Measurements from ENCODE around the gene FNIP1. TPM values are rescaled to one million over a fixed set of nuclear protein-coding genes. Genes with fewer than 3 reads are reported as not detected.
"Not testable (repeated sequence)": the region's sequence is repeated elsewhere in the genome, so short reads cannot be mapped to it uniquely, and the experiment has no call there.

FNIP1 gene
- total RNA-seq, 1 donor from 2014 or later = 31.0 TPM

- peak; percentile 58 to 85 for DNase-seq (ENCODE audit: low read depth in 2 of 2)
These were observed 186.4 kb downstream of the FNIP1 start for GRCh38 chr5:131610198-131611063.

GRCh38 chr5:131609774-131610173 is 187.0 kb downstream of the FNIP1 start:
- no peak for DNase-seq (ENCODE audit: low read depth in 2 of 2)

- no peak for DNase-seq (ENCODE audit: low read depth in 2 of 2)
These were observed 188.2 kb downstream of the FNIP1 start for GRCh38 chr5:131608597-131608996.

GRCh38 chr5:131607903-131608540 is 188.8 kb downstream of the FNIP1 start:
- DNase-seq (ENCODE audit: low read depth in 2 of 2) = no peak

GRCh38 chr5:131607418-131607817 is 189.4 kb downstream of the FNIP1 start:
- DNase-seq (ENCODE audit: low read depth in 2 of 2) = no peak

- no peak for DNase-seq (ENCODE audit: low read depth in 2 of 2)
These were observed 191.7 kb downstream of the FNIP1 start for GRCh38 chr5:131605086-131605485.

- DNase-seq (ENCODE audit: low read depth in 2 of 2) = no peak
These were observed 201.5 kb downstream of the FNIP1 start for GRCh38 chr5:131595088-131596033.

GRCh38 chr5:131593921-131594320 is 202.9 kb downstream of the FNIP1 start:
- no peak for DNase-seq (ENCODE audit: low read depth in 2 of 2)

GRCh38 chr5:131593436-131593835 is 203.4 kb downstream of the FNIP1 start:
- DNase-seq (ENCODE audit: low read depth in 2 of 2) = not testable (repeated sequence)

Other genes with a start within 250 kb of the FNIP1 start
- gene RAPGEF6, start 161.8 kb downstream of the FNIP1 start, total RNA-seq = 9.8 and 11.5 TPM in 2 replicates
- not detected in 2 replicates for gene MEIKIN, start 148.6 kb upstream of the FNIP1 start, total RNA-seq
- 0.40 and 0.65 TPM in 2 replicates for gene ACSL6, start 214.6 kb upstream of the FNIP1 start, total RNA-seq